Kasumi-1 (cell line): Measurements from ENCODE around the gene FABP7.
A peak's percentile ranks its signal among the peaks of the same experiment; 100 is the strongest.
"Not testable (repeated sequence)": the region's sequence is repeated elsewhere in the genome, so short reads cannot be mapped to it uniquely, and the experiment has no call there.

ENCODE experiments used
- DNase-seq, 2 experiments: peaks; one replicate each; lab custom pipeline; 2025; lab: John Stamatoyannopoulos, UW

The FABP7 gene

DNA sequence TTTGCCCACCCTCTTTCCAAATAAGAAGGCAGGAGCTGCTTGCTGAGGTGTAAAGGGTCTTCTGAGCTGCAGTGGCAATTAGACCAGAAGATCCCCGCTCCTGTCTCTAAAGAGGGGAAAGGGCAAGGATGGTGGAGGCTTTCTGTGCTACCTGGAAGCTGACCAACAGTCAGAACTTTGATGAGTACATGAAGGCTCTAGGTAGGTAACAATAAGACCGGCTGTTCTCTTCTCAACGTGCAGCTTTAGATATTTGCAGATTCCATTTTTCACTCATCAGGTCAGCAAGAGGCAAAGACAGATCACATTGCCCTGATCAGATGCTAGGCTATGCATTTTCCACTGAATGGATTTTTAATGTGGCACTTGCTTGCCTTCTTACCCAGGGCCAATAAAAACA is at the start of gene FABP7:
Gene FABP7 (plus strand): TSS at position 50 of the 400 bp plus-strand sequence. CDS start 79 bp downstream, at position 129.
- DNase-seq = no peak

DNA sequence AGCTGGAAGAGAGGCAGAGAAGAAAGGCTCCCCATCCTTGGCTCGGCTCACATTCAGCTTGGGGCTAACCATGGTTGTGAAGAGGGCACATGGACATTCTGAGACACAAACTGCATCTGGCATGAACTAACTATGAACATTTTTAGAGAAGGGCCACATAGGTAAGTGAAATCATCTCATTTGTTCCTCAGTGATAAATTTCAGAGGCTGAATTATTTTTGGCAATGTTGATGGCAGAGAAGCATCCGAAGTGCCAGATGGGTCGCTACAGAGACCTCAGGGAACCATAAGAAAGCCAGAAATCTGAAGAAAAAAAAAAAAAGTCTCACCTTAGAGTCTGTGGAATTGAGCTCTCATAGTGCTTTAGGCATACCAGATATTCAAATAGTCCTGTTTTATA is 49.2 kb upstream of the FABP7 start:
- no peak for DNase-seq

DNA sequence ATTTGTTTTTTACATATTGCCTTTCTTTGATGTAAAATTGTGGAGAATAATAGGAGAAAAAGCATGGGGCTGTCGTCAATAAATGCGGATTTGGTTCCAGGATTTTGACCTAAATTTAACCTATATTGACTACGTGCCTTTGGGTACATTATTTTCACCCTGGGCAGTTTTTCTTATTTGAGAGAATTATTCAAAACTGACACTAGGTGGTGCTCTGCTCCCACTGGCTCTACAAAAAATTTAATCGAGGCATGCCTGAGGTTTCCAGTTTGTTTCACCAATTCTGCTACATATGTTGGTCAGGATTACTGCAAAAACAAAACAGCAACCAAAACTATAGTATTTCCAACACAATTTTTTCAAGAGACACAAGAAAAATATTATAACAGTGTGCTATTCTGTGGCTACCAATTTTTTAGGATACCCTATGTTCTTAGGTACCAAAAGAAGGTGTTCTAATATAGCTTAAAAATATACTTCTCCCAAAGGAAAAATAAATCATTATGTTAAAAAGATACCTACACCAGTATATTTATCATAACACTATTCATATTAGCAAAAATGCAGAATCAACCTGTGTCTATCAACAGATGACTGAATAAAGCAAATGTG is 48.6 kb upstream of the FABP7 start:
- peak; percentile 52 for DNase-seq

DNA sequence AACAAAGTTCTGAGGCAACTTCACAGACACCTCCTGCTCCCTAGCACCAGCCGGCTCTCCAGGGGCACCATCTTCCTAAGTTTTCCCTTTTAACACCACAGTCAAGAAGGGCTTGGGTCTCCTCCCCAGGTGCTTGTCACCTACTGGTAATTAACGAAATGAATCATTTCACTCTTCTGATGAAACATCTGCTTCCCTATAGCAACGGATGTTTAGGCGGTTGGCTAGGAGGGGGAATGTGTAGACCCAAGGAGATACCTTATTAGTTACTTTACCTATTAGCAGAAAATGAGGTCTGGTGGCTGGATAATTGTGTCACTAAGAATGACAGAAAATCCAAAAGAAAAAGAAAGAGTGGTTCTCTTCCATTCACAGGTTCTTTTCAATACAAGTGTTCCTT is 46.3 kb upstream of the FABP7 start:
- DNase-seq = no peak

DNA sequence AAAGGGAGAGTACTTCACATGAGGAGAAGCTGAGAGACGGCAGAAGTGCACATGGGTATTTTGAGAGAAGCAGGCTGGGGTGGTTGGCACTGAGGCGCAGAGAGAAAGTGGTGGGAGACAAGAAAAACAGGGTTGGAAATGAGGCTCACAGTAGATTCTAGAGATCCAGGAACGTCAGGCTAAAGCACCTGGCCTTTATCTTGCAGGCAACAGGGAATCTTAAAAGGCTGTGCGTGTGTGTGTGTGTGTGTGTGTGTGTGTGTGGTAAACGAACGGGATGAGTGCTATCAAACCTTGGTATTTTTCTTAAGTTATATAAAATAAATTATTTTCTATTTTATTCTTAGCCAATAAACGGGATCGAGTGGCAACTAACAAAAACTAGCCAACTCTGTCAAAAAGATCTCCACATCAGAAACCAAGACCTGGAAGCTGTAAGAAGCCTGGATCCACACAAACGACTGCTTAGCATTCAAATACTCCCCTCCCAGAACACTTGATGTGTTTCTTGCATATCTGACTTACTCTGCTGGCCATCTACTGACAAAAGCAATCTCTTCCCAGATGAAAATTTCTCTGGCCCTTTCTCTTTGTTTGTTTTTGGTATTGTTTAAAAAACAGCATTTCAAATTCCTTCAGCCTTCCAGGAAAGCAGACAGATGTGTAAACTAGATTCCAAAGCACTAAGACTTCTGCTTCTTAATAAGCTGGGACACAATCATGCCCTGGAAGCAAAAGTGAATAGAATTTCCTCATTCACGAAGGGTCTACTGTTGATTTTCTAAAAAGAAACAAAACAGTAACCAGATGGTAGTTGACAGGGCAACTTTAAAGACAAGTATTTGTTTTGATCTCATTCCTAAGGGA is 44.8 kb upstream of the FABP7 start:
- DNase-seq = no peak

DNA sequence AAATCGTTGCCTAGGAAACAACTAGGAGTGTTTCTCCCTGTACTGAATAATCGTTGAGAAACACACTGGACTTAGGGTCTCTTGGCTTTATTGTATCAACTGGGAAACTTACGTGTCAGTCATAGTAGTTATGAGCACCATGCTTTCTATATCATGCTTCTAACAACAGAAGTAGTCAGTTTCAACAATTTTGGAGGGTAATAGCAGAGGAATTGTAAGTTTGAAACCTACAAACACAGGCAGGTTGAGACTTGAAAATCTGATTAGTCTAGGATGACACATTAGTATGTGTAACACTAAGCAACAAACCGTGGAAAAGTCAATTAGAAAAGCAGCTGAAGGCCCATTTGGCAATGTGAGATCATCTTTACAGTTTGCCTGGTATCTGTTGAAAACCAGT is 43.9 kb upstream of the FABP7 start:
- no peak for DNase-seq

- no peak for DNase-seq
Measured at GRCh38 chr6:122736163-122736562, 43.4 kb upstream of the FABP7 start.

DNA sequence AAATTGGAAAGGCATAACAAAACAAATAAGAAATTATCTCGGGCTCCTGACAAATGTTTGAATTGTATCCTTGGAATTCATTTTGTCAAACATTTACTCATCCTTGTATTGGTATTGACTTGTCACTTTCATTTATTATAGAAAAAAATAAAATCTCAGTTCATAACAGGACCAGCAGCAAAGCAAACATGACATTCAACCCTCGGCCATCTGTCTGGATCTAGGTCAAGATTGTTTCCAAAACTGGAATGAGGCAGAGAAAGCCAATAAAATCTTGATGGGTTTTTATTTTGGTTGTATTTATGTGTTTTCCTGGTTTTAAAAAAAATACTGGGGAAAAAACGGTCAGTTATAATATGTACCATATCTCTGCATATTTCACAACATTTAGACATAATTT is 42.9 kb upstream of the FABP7 start:
- DNase-seq = no peak

DNA sequence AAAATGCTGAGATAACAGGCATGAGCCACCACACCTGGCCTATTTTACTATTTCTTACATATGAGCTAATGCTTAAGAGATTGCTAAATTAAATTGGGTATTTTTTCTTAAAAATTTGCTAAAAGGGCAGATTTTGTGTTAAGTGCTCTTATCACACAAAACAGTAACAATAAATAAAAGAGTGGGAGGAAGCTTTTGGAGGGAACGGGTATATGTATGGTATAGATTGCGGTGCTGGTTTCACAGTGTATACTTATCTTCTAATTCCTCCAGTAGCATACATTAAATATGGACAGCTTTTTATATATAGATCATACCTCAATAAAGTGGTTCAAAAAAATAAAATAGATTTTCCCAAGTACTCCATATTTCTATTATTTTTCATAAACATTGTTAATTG is 39.4 kb upstream of the FABP7 start:
- no peak for DNase-seq

DNA sequence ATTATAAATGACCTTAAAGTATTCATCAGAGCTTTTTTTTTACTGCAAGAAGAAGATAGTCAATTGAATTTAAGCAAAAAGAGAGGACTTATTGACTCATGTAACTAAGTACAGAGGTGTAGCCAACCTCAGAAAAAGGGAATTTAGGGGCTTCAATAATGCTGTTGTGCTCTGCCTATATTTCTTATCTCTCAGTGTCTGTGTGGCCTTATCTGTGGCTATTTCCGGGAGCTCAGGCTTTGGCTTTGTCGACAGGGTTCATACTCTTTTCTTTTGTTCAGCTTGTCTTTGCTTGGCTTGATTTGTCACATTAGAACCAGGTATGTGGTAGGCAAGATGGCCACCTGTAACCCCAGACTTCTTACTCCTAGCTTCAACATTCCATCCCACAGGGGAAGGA is 38.6 kb upstream of the FABP7 start:
- DNase-seq = no peak

- DNase-seq = peak; percentile 48 to 57
Measured at GRCh38 chr6:122744247-122744646, 35.3 kb upstream of the FABP7 start.

DNA sequence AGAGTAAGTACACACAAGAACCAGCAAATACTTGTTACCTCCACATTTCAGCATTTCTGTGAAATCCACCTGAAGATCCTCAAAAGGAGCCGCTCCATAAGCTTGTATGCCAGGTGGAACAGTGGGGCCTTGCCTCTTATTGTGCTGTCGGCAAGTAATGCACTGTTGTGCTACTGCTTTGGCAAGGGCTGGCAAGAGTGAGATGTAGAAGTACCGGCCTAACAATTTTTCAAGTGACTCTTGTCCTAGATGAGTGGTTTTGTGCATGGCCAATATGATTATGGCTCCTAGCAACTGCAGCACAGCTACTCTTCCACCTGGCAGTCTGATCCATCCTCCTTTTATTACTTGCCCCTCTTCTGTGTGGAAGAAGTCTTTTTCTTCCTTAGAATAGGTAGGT is 34.7 kb upstream of the FABP7 start:
- DNase-seq = not testable (repeated sequence)

GRCh38 chr6:122746688-122747087 is 32.8 kb upstream of the FABP7 start:
- DNase-seq = no peak

GRCh38 chr6:122747573-122747972 is 31.9 kb upstream of the FABP7 start:
- DNase-seq = peak; percentile 61

GRCh38 chr6:122748945-122749344 is 30.6 kb upstream of the FABP7 start:
- DNase-seq = not testable (repeated sequence)

- no peak for DNase-seq
Measured at GRCh38 chr6:122749451-122750050, 30.0 kb upstream of the FABP7 start.

DNA sequence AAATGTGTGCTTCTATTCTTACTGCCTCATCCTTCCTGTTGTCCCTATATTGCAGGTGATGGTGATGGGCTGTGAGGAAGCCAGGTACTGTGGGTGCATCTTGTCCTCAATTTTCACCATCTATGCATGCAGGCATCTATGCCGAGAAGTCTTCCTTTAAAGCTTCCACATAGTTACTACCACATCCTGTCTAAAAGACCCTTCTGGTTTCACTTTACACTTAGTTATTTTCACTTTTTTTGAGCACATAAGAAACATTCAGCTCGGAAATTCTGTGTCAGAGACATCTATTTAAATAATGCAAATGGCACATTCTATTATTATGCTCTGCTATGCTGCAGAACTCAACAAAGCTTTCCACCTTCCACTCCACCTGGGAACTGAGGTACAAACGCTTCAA is 28.2 kb upstream of the FABP7 start:
- no peak for DNase-seq

GRCh38 chr6:122752459-122752858 is 27.1 kb upstream of the FABP7 start:
- DNase-seq = no peak

DNA sequence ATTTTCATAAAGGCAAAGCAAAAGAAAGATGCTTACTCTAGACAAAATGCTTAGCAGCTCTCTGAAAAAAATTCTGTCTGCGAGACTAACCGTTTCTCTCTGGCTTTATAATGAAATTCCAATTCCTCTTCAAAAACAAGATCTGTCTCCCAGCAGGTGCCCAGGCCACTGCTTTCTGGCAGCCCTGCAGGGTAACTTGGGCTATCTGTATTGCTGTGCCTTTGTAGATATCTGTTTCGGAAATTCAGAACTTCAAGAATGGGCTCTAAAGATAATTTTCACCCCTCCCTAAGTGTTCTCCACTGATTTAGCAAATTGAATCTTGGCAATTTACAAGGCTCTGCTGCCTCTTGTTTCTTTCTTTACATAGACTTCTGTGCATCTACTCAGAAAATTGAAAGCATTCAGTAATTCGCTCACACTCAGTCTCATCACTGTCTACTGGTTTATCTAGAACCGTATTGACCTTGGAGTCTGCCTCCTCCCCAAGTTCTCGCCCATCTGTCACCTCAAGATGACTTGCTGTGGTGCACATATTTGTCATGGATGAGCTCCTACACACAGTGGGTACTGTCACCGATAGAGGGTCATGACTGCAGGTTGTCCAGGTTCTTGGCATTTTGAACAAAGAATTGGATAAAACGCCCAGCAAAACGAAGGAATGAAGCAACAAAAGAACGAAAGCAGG is 26.4 kb upstream of the FABP7 start:
- no peak for DNase-seq

DNA sequence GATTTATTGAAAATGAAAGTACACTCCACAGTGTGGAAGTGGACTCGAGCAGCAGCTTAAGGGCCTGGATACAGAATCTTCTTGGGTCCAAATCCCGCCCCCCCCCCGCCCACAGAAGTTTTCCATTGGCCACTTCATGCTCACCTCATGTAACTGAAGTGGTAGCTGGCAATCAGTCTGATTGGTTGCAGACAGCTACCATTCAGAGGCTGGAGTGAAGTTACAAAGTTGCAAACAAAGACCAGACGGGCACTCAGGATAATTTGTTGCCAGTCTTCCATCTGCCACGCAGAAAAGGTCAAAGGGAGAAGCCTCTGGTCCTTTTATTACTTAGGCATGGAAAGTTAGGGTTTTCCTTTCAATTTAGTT is 25.8 kb upstream of the FABP7 start:
- no peak for DNase-seq

GRCh38 chr6:122754191-122754731 is 25.3 kb upstream of the FABP7 start:
- DNase-seq = peak; percentile 5 to 25

DNA sequence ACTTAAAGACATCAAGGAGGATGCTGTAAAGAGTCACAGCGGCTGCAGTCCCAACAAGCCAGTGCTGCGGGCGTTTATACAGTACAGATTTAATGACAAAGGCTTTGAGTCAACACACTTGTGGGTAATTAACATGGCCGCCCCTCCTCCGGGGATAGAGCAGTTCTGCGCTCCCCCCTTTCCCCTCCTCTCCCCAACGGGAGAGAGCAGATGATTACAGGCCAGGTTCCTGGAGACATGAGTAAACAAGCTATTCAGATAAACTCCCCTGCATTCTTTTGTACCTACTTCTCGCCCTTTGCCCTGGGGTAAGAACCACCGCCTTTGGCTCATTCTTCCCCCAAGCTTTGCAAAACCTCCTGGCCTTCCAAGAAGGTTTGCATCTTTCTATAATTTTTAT is 23.6 kb upstream of the FABP7 start:
- no peak for DNase-seq
